CD14-positive monocyte (primary cell): ENCODE measurements around the gene NPFFR1. TPM values are rescaled to one million over a fixed set of nuclear protein-coding genes. Genes with fewer than 3 reads are reported as not detected.

Experiments
- DNase-seq, 3 donors: peaks; one replicate each; pipeline ENCODE4 v3.0.0-alpha.2; 2011 to 2022
- H2AFZ ChIP-seq: 2 replicates; pipeline ENCODE4 v1.6.0; 2012; ENCODE audit warnings: mild to moderate bottlenecking, low read depth, low read length, inconsistent platforms; ENCODE audit not compliant: insufficient read depth, poor library complexity, severe bottlenecking
- H3K27ac ChIP-seq, 2 donors: 1 replicate in 1 of 2; 2 replicates in 1 of 2; pipeline ENCODE4 v1.5.1; 2012 to 2013; ENCODE audit warnings: low read length in 2 of 2, control low read depth in 1 of 2, inconsistent platforms in 1 of 2, low read depth in 1 of 2, mild to moderate bottlenecking in 1 of 2
- H3K27me3 ChIP-seq, 2 donors: one replicate each; pipeline versions ENCODE4 v1.6.0 to v1.6.1; 2011 to 2013; ENCODE audit warnings: low read length in 2 of 2; ENCODE audit not compliant: control insufficient read depth in 2 of 2, insufficient read depth in 2 of 2
- H3K36me3 ChIP-seq, 2 donors: replicated peaks in 1 of 2; 1 replicate in 1 of 2; 2 replicates in 1 of 2; pipeline versions ENCODE4 v1.5.1 to v1.6.1; 2012 to 2013; ENCODE audit warnings: low read length in 2 of 2, control low read depth in 1 of 2, inconsistent platforms in 1 of 2, mild to moderate bottlenecking in 1 of 2; ENCODE audit not compliant: insufficient read depth in 2 of 2, control insufficient read depth in 1 of 2
- H3K4me1 ChIP-seq, 2 donors: 1 replicate in 1 of 2; 2 replicates in 1 of 2; pipeline versions ENCODE4 v1.5.1 to v1.6.1; 2012 to 2013; ENCODE audit warnings: low read length in 2 of 2, control low read depth in 1 of 2, inconsistent platforms in 1 of 2, mild to moderate bottlenecking in 1 of 2, moderate library complexity in 1 of 2; ENCODE audit not compliant: insufficient read depth in 2 of 2, control insufficient read depth in 1 of 2
- H3K4me2 ChIP-seq: replicated peaks from 2 replicates; pipeline ENCODE3; 2012; ENCODE audit warnings: low read length, moderate library complexity, mild to moderate bottlenecking; ENCODE audit not compliant: poor library complexity, severe bottlenecking; ENCODE audit errors: extremely low read depth
- H3K4me3 ChIP-seq, 3 experiments: fragments of 200-600 bp in 1 of 3; sonication (generic) in 1 of 3; replicated peaks in 1 of 3; 1 replicate in 2 of 3; 2 replicates in 1 of 3; pipeline ENCODE4 v1.5.1; 2011 to 2013; ENCODE audit warnings: low read length in 3 of 3, mild to moderate bottlenecking in 3 of 3, control low read depth in 2 of 3, low read depth in 2 of 3, inconsistent platforms in 1 of 3, moderate library complexity in 1 of 3
- H3K79me2 ChIP-seq: 2 replicates; pipeline ENCODE4 v1.6.0; 2012; ENCODE audit warnings: mild to moderate bottlenecking, control low read depth, inconsistent platforms, low read length, moderate library complexity; ENCODE audit not compliant: insufficient read depth
- H3K9ac ChIP-seq: 2 replicates; pipeline ENCODE4 v1.6.0; 2017; ENCODE audit warnings: low read length, mild to moderate bottlenecking; ENCODE audit not compliant: insufficient read depth, poor library complexity, severe bottlenecking
- H3K9me3 ChIP-seq, 2 donors: replicated peaks in 1 of 2; 1 replicate in 1 of 2; 2 replicates in 1 of 2; pipeline versions ENCODE4 v1.5.1 to v1.6.1; 2012 to 2013; ENCODE audit warnings: low read length in 2 of 2, control low read depth in 1 of 2; ENCODE audit not compliant: control insufficient read depth in 1 of 2, insufficient read depth in 1 of 2
- H4K20me1 ChIP-seq: 2 replicates; pipeline ENCODE4 v1.6.0; 2012; ENCODE audit warnings: mild to moderate bottlenecking, low read length, control low read depth, moderate library complexity; ENCODE audit not compliant: insufficient read depth
- H3K27ac Mint-ChIP-seq, 7 donors: one replicate each; pipeline ENCODE4 v1.8.0; 2020; ENCODE audit warnings: mild to moderate bottlenecking in 7 of 7, mixed read lengths in 7 of 7, moderate library complexity in 6 of 7, inconsistent platforms in 2 of 7
- H3K27me3 Mint-ChIP-seq, 3 donors: one replicate each; pipeline ENCODE4 v1.8.0; 2021 to 2022; ENCODE audit warnings: low read depth in 3 of 3, mild to moderate bottlenecking in 3 of 3, mixed read lengths in 3 of 3, moderate library complexity in 3 of 3, inconsistent platforms in 1 of 3
- H3K36me3 Mint-ChIP-seq, 2 donors: one replicate each; pipeline ENCODE4 v1.8.0; 2020; ENCODE audit warnings: mixed read lengths in 2 of 2, inconsistent platforms in 1 of 2, mild to moderate bottlenecking in 1 of 2
- H3K4me1 Mint-ChIP-seq: one replicate; pipeline ENCODE4 v1.8.0; 2020; ENCODE audit warnings: mild to moderate bottlenecking, mixed read lengths
- H3K4me3 Mint-ChIP-seq, 2 donors: one replicate each; pipeline ENCODE4 v1.8.0; 2020; ENCODE audit warnings: mild to moderate bottlenecking in 2 of 2, mixed read lengths in 2 of 2, moderate library complexity in 1 of 2
- H3K9me3 Mint-ChIP-seq, 7 donors: one replicate each; pipeline ENCODE4 v1.8.0; 2020 to 2022; ENCODE audit warnings: mixed read lengths in 7 of 7, mild to moderate bottlenecking in 6 of 7, moderate library complexity in 6 of 7, inconsistent platforms in 2 of 7
- CTCF ChIP-seq: fragments of 200-600 bp; IDR thresholded peaks from one replicate; pipeline ENCODE4 v1.8.0; 2022; ENCODE audit warnings: antibody characterized with exemption, mild to moderate bottlenecking
- WGBS: methylation state at CpG from one replicate; pipeline ENCODE4 v1.1.5; 2013; ENCODE audit warnings: missing lambda C conversion rate; ENCODE audit not compliant: insufficient coverage; 5-methylcytosine and 5-hydroxymethylcytosine counted together
- intact Hi-C, 2 donors: fragments of 100-400 bp; cut with micrococcal nuclease; formaldehyde crosslinking; loops; one replicate each; pipeline versions ENCODE4 v1.15.0 to v1.15.1; 2023
- polyA plus RNA-seq, 3 donors: library from polyadenylated mRNA; depleted of rRNA in 1 of 3; unstranded in 2 of 3; stranded (reverse) in 1 of 3; fragments of 300-500 nt in 2 of 3; fragments of >200 nt in 1 of 3; fragmentation: Illumina TruSeq in 2 of 3; gene quantifications; 1 replicate in 2 of 3; 2 replicates in 1 of 3; pipeline ENCODE4 v1.2.3, GENCODE V29; 2012 to 2021

The NPFFR1 gene
- polyA plus RNA-seq, 3 donors: 0.03 TPM; not detected in 2

- Mint-ChIP-seq H3K4me3 (no peak overlapping the region), H3K36me3 (peaks cover 6 to 7% of the 10 kb centered on the region in 2 donors), H3K27me3 (peaks cover 24 to 51% (median 37%) of the 10 kb centered on the region in 3 donors), H3K27ac (no peak overlapping the region), H3K4me1 (peaks cover 6% of the 10 kb centered on the region), H3K9me3 (peaks cover 12 to 21% (median 15%) of the 10 kb centered on the region in 7 donors)
- H3K27ac ChIP-seq: no peak overlapping the region
- no peaks in the 10 kb centered on the region for H3K79me2 ChIP-seq
- H3K4me1 ChIP-seq: peaks cover 4 to 5% of the 10 kb centered on the region in 2 donors
- DNase-seq: no peak
- no peak overlapping the region for H3K4me3 ChIP-seq
- no peaks in the 10 kb centered on the region for H3K36me3 ChIP-seq
- H4K20me1 ChIP-seq: no peaks in the 10 kb centered on the region
- no peak overlapping the region for H3K9ac ChIP-seq
- H3K4me2 ChIP-seq: no peak overlapping the region
- TF ChIP-seq CTCF: no peak
- intact Hi-C loops: no loop called here
- H2AFZ ChIP-seq: no peak overlapping the region
- H3K27me3 ChIP-seq: peaks cover 12 to 20% of the 10 kb centered on the region in 2 donors
- H3K9me3 ChIP-seq: peaks cover 9 to 14% of the 10 kb centered on the region in 2 donors
- 100% methylated on average over 1 of the region's 3 CpGs for WGBS
Measured at GRCh38 chr10:70260734-70261133, 23.1 kb downstream of the NPFFR1 start.

DNA sequence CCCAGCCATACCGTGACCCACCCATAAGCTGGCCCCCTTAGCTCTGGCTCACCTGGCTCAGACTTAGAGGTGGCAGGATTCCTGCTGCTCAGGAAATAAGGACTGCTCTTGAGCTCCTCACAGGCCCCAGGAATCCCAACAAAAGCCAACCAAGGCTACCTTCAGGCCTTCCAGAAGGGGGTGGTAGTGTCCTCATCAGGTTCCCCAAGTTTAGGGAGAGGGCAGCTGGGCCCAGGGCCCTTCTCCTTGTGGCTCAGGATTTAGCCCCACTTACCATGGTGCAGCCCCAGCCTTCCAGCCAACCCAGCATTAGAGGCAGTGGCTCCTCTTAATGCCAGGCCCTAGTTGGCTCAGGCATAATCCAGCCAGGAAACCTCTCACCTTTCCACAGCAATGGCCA lies 23.5 kb downstream of the NPFFR1 start:
- no peak for TF ChIP-seq CTCF
- no peak overlapping the region for H3K4me3 ChIP-seq
- H3K4me1 Mint-ChIP-seq: peaks cover 10% of the 10 kb centered on the region
- peaks cover 14 to 24% of the 10 kb centered on the region in 2 donors for H3K27me3 ChIP-seq
- H3K4me3 Mint-ChIP-seq: no peak overlapping the region
- no peaks in the 10 kb centered on the region for H4K20me1 ChIP-seq
- peaks cover 9% of the 10 kb centered on the region in 2 donors for H3K4me1 ChIP-seq
- H3K27me3 Mint-ChIP-seq: peaks cover 28 to 52% (median 39%) of the 10 kb centered on the region in 3 donors
- no peak overlapping the region for H3K4me2 ChIP-seq
- no peak overlapping the region for H2AFZ ChIP-seq
- DNase-seq: no peak
- peaks cover 7% of the 10 kb centered on the region in 2 donors for H3K36me3 Mint-ChIP-seq
- peaks cover 9 to 14% of the 10 kb centered on the region in 2 donors for H3K9me3 ChIP-seq
- no peak overlapping the region for H3K27ac ChIP-seq
- no CpG with 5 or more reads among the region's 1 CpG for WGBS
- H3K9me3 Mint-ChIP-seq: peaks cover 13 to 21% (median 16%) of the 10 kb centered on the region in 7 donors
- H3K27ac Mint-ChIP-seq: no peak overlapping the region
- H3K79me2 ChIP-seq: no peaks in the 10 kb centered on the region
- H3K9ac ChIP-seq: no peak overlapping the region
- intact Hi-C loops: no loop called here
- H3K36me3 ChIP-seq: no peaks in the 10 kb centered on the region
